Measurements from ENCODE around the gene CHST11.

CHST11 gene

DNA sequence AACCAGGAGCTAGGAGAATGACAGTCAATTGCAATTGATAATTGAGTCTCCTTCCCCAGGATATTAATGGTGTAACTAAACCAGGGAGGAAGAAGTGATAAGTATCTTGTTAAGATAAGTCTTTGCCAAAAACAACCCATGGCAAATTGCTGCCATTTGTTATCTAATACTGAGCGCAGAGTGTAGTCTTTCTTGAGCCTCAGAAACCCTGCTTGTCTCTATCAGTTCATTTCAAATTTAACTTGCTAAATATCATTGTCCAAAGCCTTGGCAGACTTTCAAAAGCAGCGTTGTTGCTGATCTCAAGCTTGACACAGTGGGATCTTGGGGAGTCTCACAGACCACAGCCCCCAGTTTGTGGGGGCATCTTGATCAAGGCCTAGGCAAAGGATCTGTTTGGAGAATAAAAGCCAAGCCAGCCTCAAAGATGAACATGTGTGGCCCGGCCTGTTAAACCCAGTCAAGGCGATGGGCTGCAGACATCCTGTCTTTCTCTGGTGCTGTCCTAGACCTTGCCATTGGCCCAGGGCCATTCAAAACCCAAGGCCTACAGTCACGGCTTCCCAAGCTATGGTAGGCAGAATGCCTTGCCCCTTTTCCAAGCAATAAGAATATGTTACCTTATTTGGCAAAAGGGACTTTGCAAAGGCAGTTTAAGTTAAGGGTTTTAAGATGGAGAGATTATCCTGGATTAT is 164.2 kb downstream of the CHST11 start:
- DNase-seq (ENCODE audit: insufficient read length, low spot score) (no peak), FAIRE-seq (no peak)
- no peak for TF ChIP-seq POLR2A (IDR thresholded peaks at IDR 0.05; ENCODE audit: low read depth, low read length)

DNA sequence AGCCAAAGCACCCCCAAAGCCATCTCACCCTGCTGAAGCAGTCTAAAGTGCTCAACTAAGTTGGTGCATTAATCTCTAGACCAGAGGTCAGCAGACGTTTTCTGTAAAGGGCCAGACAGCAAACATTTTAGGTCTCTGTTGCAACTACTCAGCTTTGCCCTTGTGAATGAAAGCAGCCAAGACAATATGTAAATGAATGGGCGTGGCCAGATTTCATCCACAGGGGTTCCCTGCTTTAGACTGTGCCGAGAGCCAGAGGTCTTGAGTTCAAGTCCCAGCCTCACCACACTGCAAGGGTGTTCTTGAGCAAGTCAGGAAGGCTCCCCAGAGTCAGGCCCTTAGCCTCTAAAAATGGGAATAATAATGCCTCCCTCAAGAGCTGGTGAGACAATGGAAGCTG is 166.2 kb downstream of the CHST11 start:
- DNase-seq (ENCODE audit: insufficient read length, low spot score) (no peak), FAIRE-seq (no peak)
- TF ChIP-seq POLR2A (IDR thresholded peaks at IDR 0.05; ENCODE audit: low read depth, low read length), result no peak

DNA sequence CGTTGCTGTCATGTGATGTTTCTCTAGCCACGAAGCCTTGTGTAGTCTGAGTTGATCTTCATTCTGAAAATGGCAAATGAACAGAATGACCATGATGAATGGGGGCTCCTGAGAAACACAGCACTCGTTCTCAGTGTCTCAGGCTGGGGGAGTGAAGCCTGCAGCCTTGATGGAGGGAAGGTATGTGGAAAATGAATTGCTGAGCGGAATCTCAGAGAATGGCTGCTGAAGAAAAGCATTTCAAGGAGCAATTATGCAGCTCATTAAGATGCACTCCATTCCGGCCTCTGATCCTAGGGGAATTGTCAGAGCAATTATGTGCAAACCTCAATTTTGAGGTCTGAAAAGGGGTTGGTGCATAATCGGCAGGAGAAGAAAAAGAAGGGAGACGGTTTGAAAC is 167.1 kb downstream of the CHST11 start:
- no peak for FAIRE-seq
- no peak for DNase-seq (ENCODE audit: insufficient read length, low spot score)
- no peak for TF ChIP-seq POLR2A (IDR thresholded peaks at IDR 0.05; ENCODE audit: low read depth, low read length)

DNA sequence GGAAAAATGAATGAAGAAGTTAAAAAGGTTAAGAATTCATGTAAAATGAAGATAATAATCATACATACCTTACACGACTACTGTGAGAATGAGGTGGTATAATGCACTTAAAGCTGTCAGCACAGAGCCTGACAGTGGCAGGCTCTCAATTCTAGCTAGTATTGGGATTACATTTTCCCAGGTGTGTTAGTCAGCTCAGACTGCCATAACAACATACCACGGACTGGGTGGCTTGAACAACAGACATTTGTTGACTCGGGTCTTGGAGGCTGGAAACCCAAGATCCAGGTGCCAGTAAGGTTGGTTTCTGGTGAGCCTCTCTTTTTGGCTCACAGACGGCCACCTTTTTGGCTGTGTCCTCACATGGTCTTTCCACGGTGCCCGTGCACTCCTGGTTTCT is 167.8 kb downstream of the CHST11 start:
- DNase-seq (ENCODE audit: insufficient read length, low spot score) (no peak), FAIRE-seq (no peak)
- no peak for TF ChIP-seq POLR2A (IDR thresholded peaks at IDR 0.05; ENCODE audit: low read depth, low read length)

DNA sequence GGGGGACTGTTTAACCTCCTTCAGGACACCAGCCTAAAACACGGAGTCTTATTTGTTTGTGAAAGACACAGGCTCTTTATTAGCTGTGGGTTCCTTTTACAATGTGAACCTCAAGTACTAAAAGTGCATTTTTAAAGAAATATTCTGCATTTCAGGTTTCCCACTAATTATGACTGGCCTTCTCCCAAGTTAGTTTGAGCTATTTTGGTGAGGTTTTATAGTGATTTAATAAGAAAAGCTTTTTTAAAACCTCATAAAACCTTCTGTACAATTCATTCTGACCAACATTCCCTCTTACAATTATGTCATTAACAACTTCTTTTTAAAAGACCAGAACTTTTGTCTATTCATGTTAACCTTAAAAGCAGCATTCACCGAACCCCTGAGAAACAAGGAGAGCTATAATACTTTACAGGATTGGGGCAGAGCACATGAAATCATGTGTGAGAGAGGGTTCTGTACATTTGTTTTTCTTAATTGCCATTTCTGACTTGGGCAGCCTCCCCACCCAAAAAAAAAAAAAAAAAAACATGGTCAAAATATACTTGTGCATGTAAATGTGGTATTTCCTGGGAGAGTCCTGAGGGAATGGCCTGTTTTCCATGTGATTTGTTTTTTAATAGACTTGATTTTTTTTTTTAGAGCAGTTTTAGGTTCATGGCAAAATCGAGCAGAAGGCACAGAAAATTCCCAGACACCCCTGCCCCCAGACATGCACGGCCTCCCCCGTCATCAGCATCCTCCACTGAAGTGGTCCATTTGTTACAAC is 169.5 kb downstream of the CHST11 start:
- DNase-seq (ENCODE audit: insufficient read length, low spot score) (no peak), FAIRE-seq (no peak)
- TF ChIP-seq POLR2A (IDR thresholded peaks at IDR 0.05; ENCODE audit: low read depth, low read length), result no peak

DNA sequence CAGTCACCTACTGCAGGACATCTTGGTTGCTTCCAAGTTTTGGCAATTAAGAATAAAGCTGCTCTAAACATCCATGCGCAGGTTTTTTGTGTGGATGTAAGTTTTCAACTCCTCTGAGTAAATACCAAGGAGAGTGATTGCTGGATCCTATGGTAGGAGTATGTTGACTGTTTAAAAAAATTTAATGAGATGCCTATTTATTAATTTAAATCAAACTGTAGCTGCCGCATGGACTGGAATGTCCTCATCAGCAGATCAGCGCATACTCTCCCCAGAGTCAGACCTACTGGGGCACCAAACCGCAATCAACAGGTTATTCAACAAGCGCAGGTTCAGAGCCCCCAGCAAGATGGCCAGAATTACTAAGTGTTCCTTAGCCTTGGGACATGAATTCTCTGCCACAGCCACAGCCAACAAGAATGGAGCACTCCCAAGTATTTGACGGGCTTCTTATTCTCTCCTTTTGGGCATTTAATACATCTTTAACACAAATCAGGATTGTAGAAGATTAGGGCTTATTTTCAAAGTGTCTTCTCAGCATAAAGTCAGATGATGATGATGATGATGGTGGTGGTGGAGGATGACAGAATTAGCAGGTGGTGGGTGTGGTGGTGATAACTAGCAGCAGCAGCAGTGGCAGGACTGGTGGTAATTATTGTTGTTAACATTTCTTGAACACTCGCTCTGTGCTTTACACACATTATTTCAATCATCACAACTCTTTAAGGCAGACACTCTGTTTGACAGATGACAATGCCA is 170.7 kb downstream of the CHST11 start:
- no peak for FAIRE-seq
- TF ChIP-seq POLR2A (IDR thresholded peaks at IDR 0.05; ENCODE audit: low read depth, low read length), result no peak
- DNase-seq (ENCODE audit: insufficient read length, low spot score), result no peak

DNA sequence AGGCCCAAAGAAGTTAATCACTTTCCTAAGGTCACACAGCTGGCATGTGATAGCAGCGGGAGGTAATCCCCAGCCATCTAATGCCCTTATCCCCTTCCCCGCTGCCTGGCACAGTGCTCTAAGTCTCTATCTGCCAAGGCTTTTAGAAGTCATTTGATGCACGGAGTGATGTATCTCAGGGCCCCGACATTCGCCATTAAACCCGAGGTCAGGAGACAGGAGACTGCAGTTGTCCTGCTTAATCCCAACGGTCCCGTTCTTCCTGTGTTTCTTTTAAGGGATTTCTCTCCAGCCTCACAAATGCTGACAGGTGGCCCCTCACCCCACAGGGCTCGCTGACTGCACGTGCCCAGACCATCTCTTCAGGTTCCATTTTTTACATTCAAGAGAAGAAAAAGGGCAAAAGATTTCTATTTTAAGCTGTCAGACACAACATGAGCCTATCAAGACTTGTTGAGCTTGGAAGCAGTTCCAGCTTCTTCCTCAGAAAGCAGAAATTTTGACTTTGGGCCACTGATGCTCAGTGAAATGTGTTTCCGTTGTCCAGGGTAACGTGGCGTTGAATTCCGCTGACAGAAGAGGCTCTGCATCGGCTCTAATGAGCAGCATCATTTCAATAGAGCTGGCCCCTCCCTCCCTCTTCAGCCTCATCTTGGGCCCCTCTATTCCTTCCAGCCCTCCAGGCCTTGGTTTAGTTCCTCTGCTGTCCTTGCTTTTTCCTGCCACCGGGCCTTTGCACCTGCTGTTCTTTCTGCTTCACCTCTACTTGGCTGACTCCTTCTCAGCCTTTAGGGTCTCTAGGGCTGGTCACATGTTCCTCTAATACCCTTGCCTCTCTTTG is 171.5 kb downstream of the CHST11 start:
- TF ChIP-seq POLR2A (IDR thresholded peaks at IDR 0.05; ENCODE audit: low read depth, low read length), result no peak
- DNase-seq (ENCODE audit: insufficient read length, low spot score), result no peak
- FAIRE-seq, result no peak

DNA sequence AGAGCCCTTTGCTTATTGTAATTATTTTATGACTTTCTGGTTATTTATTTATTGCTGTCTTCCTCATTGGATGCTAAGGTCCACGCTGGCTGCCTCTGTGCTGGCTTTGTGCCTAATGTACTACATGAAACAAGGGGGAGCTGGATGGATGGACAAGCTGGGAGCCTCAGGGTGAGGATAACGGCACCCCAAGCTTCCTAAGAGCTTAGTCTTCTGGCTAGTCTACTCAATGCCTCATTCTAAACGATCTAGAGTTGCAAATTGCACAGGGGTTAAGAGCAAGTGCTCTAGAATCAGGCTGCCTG is 172.0 kb downstream of the CHST11 start:
- DNase-seq (ENCODE audit: insufficient read length, low spot score), result no peak
- no peak for FAIRE-seq
- TF ChIP-seq POLR2A (IDR thresholded peaks at IDR 0.05; ENCODE audit: low read depth, low read length), result no peak

DNA sequence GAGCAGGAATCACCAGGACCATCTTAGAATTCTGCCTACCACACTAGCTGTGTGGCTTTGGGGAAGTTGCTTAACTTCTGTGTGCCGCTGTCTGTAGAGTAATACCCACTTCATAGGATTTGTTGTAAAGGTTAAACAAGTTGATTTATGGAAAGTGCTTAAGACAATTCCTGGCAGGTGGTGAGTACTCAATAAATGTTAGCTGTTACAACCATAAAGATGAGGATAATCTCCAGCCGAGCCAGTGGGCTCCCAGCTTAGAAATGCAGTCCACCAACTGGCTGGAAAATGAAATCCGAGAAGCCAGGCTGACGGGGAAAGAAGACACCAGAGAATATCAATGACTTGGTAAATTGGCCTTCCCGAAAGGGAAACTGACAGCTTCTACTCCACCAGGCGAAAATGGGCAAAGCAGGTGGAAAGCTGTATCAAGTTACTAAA is 173.5 kb downstream of the CHST11 start:
- TF ChIP-seq POLR2A (IDR thresholded peaks at IDR 0.05; ENCODE audit: low read depth, low read length), result no peak
- DNase-seq (ENCODE audit: insufficient read length, low spot score) (no peak), FAIRE-seq (no peak)

DNA sequence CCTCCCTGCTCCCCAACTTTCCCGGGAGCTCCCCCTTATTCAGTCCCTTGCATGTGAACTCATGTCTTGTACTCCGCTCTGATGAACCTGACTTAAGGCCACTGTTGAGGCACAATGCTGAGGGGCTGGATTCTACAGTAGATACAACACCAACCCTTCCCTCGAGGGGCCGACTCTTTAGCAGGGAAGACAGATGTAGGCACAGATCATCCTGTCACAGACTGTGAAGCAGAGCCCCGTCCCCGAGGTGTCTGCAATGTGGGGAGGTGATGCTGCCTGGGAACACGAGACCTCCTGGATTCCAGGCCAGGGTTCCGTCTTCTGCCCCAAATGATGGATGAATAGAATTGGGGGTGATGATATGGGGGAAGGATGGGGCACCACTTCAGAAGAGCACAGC is 175.1 kb downstream of the CHST11 start:
- FAIRE-seq (no peak), DNase-seq (ENCODE audit: insufficient read length, low spot score) (no peak)
- no peak for TF ChIP-seq POLR2A (IDR thresholded peaks at IDR 0.05; ENCODE audit: low read depth, low read length)

DNA sequence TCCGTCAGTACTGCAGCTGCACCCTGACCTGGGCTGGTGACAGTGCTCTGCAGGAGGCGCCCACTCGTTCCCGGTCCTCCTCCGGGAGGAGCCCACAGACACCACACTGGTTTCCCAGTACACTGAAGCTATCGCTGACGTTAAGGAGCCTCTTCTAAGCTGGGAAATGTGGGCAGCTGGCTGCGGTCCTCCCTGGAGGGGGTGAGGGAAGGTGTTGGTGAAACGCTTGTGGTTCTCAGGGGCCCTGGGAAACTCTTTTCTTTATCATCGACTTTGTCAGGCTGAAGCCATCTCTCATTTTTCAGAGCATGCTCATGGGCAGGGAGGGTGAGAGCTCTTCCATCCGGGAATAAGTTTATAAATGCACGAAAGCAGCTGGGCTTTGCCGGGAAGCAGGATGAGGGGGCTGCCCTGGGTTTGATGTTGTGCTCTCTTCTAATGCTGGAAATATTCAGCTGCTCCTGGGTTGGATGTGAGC is 176.0 kb downstream of the CHST11 start:
- TF ChIP-seq POLR2A (IDR thresholded peaks at IDR 0.05; ENCODE audit: low read depth, low read length), result no peak
- no peak for FAIRE-seq

DNA sequence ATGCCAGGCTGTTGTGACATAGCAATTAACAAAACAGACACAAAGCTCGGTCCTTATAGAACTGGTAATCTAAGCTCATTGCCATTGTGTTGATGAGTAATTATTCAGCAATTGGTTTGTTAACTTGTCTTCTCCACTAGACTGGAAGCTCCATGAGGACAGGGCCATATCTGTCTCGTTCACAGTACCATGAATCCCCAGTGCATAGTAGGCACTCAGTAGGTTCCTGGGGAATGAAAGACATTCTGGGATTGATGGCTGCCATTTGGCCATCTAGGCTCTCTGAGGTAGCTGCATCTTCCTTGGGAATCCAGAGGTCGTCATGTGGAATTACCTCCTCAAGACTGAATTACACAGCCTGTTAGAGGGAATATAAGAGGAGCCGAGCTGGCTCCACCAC is 177.3 kb downstream of the CHST11 start:
- no peak for TF ChIP-seq POLR2A (IDR thresholded peaks at IDR 0.05; ENCODE audit: low read depth, low read length)
- FAIRE-seq (no peak), DNase-seq (ENCODE audit: insufficient read length, low spot score) (no peak)

More for the DNA sequence above, 176.0 kb downstream of the CHST11 start:
- DNase-seq (ENCODE audit: insufficient read length, low spot score), result no peak

DNA sequence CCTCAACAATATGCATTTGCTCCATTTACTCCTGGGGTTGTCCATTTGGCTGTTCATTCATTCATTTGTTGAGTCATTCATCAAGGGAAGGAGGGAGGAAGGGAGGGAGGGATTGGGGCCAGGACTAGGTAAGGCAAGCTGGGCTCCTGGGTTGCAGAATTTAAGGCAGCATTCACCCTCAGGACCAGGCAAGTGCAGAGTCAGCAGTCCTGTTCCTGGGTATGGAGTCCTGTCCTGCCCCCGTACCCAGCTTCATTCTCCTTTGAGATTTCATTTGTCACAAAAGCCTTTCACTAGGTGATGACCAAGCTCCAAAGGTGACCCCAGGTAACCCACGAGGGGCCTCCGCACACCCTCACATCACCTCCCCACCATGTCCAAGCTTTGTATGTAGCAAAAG is 178.1 kb downstream of the CHST11 start:
- no peak for TF ChIP-seq POLR2A (IDR thresholded peaks at IDR 0.05; ENCODE audit: low read depth, low read length)
- FAIRE-seq (no peak), DNase-seq (ENCODE audit: insufficient read length, low spot score) (no peak)
